NCI-H1417 treated with DMSO at 0.1 percent for 48 hours (cell line): ENCODE data around the gene SLC44A1.

ENCODE experiments used
- DNase-seq: peaks from one replicate; lab custom pipeline; 2025; lab: John Stamatoyannopoulos, UW

SLC44A1 gene

DNA sequence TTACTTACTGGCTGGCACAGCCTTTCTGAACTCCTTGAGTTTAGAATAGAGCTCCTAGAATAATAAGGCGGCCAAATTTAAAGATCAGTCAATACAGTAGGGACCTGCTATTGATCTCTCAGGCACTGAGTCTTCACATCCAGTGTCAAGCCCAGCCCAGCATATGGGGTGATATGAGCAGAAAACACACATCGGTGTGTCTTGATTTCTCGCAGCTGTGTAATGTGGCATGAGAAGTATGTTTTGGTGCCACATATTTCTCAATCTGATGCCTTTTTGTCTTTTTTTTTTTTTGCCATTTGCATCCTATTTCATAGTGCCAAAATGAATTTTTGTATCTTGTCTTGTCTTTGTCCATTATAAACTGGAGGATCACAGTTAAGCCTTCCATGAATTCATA, 152.0 kb downstream of the SLC44A1 start:
- no peak for DNase-seq

GRCh38 chr9:105396901-105397300, 152.4 kb downstream of the SLC44A1 start:
- no peak for DNase-seq

- DNase-seq: no peak
Measured at GRCh38 chr9:105399117-105399516, 154.7 kb downstream of the SLC44A1 start.

- DNase-seq: no peak
Measured at GRCh38 chr9:105401651-105402050, 157.2 kb downstream of the SLC44A1 start.

DNA sequence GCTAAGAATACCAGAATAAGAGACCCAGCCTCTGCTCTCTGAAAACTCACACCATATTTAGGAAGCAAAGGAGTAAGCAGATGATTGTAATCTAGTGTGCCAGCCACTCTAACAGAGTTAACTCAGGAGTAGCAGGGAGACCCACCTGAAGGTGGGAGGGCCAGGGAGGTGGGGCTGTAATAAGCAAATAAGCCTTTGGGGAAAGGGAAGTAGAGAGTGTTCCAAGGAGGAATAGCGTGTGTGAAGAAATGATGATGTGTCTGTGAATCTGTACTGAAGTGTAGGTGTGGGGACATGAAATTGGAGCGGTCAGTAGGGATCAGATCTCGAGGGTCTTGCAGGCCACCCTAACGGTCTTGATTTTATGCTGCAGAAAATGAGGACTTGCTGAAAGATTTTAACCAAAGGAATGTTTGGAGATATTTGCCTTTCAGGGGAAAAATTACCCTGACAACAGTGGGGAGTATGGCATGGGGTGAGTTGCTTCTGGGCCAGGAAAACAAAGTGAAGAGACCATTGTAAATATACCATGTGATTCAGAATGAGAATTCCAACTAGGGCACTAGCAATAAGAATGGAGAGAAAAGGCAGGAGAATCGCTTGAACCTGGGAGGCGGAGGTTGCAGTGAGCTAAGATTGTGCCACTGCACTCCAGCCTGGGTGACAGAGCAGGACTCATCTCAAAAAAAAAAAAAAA, 159.2 kb downstream of the SLC44A1 start:
- no peak for DNase-seq

GRCh38 chr9:105405514-105406131, 161.2 kb downstream of the SLC44A1 start:
- no peak for DNase-seq

DNA sequence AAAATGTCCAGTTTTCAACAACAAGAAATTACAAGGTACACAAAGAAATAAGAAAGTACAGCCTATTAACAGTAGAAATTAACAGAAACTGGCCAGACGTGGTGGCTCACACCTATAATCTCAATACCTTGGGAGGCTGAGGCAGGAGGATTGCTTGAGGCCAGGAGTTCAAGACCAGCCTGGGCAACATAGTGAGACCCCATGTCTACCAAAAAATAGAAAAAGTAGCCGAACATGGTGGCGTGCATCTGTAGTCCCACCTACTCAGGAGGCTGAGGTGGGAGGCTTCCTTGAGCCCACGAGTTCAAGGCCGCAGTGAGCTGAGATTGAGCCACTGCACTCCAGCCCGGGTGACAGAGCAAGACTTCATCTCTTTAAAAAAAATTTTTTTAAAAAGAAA, 161.9 kb downstream of the SLC44A1 start:
- no peak for DNase-seq

GRCh38 chr9:105413525-105413924, 169.1 kb downstream of the SLC44A1 start:
- DNase-seq: no peak

DNA sequence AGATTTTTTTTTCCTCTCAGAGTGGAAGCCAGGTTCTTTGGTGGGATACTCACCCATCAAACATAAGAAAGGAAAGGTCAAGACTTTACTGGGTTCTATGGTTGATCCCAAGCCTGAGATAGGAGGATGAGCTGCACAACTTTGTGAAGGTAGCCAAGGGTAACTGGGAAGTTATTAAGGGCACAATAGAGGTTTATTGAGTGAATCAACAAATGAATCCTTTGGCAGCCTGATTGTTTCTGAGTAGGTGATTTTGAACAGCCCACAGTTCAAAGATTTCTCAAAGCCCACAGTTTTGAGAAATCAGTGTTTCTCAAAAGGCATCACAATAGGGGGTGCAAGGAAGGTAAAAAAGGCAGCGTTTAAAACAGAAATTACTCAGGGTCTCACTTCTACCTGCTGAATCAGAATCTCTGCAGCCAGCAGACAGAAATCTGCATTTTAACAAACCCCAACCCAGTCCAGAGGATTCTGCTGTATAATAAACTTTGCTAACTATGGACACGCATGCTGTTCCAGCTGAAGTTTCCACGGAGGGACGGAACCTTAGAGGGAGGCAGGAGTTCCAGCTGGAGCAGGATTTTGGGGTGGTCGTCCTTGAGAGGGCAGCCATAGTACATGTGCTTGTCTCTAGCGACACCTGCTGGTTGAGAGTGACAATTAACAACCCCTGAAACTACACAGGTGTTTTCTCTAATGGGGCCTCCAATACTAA, 170.7 kb downstream of the SLC44A1 start:
- no peak for DNase-seq

- no peak for DNase-seq
Measured at GRCh38 chr9:105415662-105415980, 171.2 kb downstream of the SLC44A1 start.

- no peak for DNase-seq
Measured at GRCh38 chr9:105416840-105417239, 172.4 kb downstream of the SLC44A1 start.

GRCh38 chr9:105418588-105419500, 174.4 kb downstream of the SLC44A1 start:
- DNase-seq: no peak

GRCh38 chr9:105419816-105420597, 175.6 kb downstream of the SLC44A1 start:
- DNase-seq: no peak

GRCh38 chr9:105421154-105421553, 176.7 kb downstream of the SLC44A1 start:
- DNase-seq: no peak

DNA sequence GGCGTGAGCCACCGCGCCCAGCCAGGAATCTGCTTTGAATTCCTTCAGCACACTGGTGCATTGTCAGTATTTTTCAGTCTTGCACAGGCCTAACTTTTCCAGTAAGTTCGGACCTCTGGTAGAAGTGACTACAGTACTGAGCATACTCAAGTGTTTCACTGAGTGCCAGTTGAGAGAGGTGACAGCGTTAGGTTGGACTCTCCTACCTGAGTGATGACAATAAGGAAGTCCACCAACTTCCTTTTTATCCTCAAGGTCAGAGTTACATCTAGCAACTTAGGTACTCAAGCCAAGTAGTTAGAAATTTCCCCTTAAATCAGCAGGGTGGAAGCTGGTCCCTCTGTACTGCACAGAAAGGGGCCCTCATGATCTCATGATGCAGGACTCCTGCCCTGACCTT, 177.4 kb downstream of the SLC44A1 start:
- DNase-seq: no peak

DNA sequence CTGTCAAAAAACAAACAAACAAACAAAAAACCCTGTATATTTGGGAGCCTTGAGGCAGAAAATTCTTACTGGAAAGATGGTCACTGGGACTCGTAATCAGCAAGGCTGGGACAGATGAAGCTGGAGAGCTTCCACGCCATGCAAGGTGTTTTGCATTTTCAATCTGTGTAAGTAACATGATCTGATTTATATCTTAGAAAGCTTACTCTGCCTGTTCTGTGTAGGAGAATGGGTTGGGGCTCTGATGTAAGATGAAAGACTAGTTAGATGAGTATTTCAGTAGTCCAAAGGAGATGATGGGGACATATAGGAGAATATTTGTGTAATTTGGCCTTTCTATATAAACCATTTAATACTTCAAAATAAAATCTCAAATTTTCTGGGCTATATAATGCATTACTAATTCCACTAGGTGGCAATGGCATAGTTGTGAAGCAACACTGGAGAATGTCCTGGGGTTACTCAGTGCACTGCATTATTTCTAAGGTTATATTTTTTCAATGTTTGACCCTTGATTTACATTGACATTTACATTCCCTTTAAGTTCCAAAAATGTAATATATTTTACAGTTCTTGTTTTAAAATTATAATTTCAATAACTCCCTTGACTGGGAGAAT, 181.5 kb downstream of the SLC44A1 start:
- no peak for DNase-seq

- no peak for DNase-seq
Measured at GRCh38 chr9:105426657-105427056, 182.2 kb downstream of the SLC44A1 start.

- no peak for DNase-seq
Measured at GRCh38 chr9:105431424-105432246, 187.2 kb downstream of the SLC44A1 start.

GRCh38 chr9:105432247-105432842, 187.9 kb downstream of the SLC44A1 start:
- DNase-seq: no peak

DNA sequence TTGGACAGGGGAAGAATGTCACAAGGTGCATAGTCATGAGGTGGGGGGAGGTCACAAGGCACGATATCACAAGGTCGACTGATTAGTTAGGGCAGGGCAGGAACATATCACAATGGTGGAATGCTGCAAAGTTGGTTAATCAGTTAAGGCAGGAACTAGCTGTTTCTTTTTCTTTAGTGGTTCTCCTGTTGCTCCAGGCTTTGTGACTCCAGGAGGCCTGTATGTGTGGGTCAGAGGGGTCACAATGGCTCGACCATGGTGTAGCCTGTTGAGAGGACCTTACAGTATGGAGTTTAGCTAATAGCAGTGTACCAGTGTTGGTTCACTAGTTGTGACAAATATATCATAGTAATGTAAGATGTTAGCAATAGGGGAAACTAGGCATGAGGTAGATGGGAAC, 191.0 kb downstream of the SLC44A1 start:
- no peak for DNase-seq
